SK-N-SH (cell line): Measurements from ENCODE around the gene CHPF2. TPM values are rescaled to one million over a fixed set of nuclear protein-coding genes. Genes with fewer than 3 reads are reported as not detected.

Experiments
- CTCF ChIA-PET: fragments of 300-600, 350-600 bp; formaldehyde crosslinking; extraction: SDS; loops from one replicate; lab custom pipeline; 2021; lab: Yijun Ruan, JAX
- POLR2A ChIA-PET: fragments of 350-600 bp; sonication (Branson Sonifier 250); formaldehyde crosslinking; extraction: SDS; loops from one replicate; lab custom pipeline; 2020; ENCODE audit warnings: antibody characterized with exemption, inconsistent platforms; lab: Yijun Ruan, JAX
- DNase-seq: peaks from one replicate; pipeline ENCODE4 v3.0.0; 2012
- H2AFZ ChIP-seq: fragments of 200-600 bp; sonication (generic); 2 replicates; pipeline ENCODE4 v1.8.1; 2016; ENCODE audit warnings: antibody characterized with exemption, mild to moderate bottlenecking, low read depth
- H3F3A ChIP-seq: fragments of 200-600 bp; sonication (generic); replicated peaks from 2 replicates; pipeline ENCODE3; 2016; ENCODE audit warnings: antibody characterized with exemption, mild to moderate bottlenecking; ENCODE audit not compliant: insufficient read depth
- H3K27ac ChIP-seq, 2 experiments: fragments of 200-500 bp in 1 of 2; fragments of 200-600 bp in 1 of 2; sonication (Bioruptor generic) in 1 of 2; sonication (generic), shearing (Covaris generic) in 1 of 2; 2 replicates each; pipeline versions ENCODE4 v1.5.1 to v1.6.1; 2014 to 2016; ENCODE audit warnings: low read depth in 2 of 2, inconsistent platforms in 1 of 2, low read length in 1 of 2, mild to moderate bottlenecking in 1 of 2, mixed read lengths in 1 of 2
- H3K27me3 ChIP-seq: fragments of 200-600 bp; sonication (generic), shearing (Covaris generic); 2 replicates; pipeline ENCODE4 v1.6.1; 2016; ENCODE audit warnings: mixed run types; ENCODE audit not compliant: insufficient read depth
- H3K36me3 ChIP-seq, 2 experiments: fragments of 200-500 bp in 1 of 2; fragments of 200-600 bp in 1 of 2; sonication (Bioruptor generic) in 1 of 2; sonication (generic) in 1 of 2; replicated peaks in 1 of 2; 2 replicates each; pipeline versions ENCODE3 to v1.5.1; 2014 to 2016; ENCODE audit warnings: low read length in 1 of 2, mild to moderate bottlenecking in 1 of 2; ENCODE audit not compliant: insufficient read depth in 2 of 2, control insufficient read depth in 1 of 2
- H3K4me1 ChIP-seq, 2 experiments: fragments of 200-500 bp in 1 of 2; fragments of 200-600 bp in 1 of 2; sonication (Bioruptor generic) in 1 of 2; sonication (generic), shearing (Covaris generic) in 1 of 2; 2 replicates each; pipeline versions ENCODE4 v1.5.1 to v1.6.1; 2014 to 2016; ENCODE audit warnings: low read depth in 1 of 2, low read length in 1 of 2, mixed run types in 1 of 2; ENCODE audit not compliant: insufficient read depth in 2 of 2, control insufficient read depth in 1 of 2
- H3K4me2 ChIP-seq: fragments of 200-600 bp; sonication (generic), shearing (Covaris generic); 2 replicates; pipeline ENCODE4 v1.6.1; 2017; ENCODE audit warnings: mixed run types
- H3K4me3 ChIP-seq, 2 experiments: fragments of 200-500 bp in 1 of 2; fragments of 200-600 bp in 1 of 2; sonication (Bioruptor generic) in 1 of 2; sonication (generic), shearing (Covaris generic) in 1 of 2; 2 replicates each; pipeline versions ENCODE4 v1.5.1 to v1.8.1; 2014 to 2016; ENCODE audit warnings: low read depth in 2 of 2, inconsistent platforms in 1 of 2, low read length in 1 of 2, mild to moderate bottlenecking in 1 of 2, mixed read lengths in 1 of 2, moderate library complexity in 1 of 2
- H3K79me2 ChIP-seq: fragments of 200-600 bp; sonication (generic); 2 replicates; pipeline ENCODE4 v1.8.1; 2017; ENCODE audit warnings: mild to moderate bottlenecking; ENCODE audit not compliant: insufficient read depth
- H3K9ac ChIP-seq: fragments of 200-600 bp; sonication (generic); 2 replicates; pipeline ENCODE4 v1.6.1; 2017; ENCODE audit warnings: mixed run types
- H3K9me2 ChIP-seq: fragments of 200-600 bp; sonication (generic); 2 replicates; pipeline ENCODE4 v1.6.1; 2017; ENCODE audit warnings: mixed run types
- H3K9me3 ChIP-seq: fragments of 200-600 bp; sonication (generic); 2 replicates; pipeline ENCODE4 v1.6.1; 2017; ENCODE audit warnings: mixed run types, mild to moderate bottlenecking, moderate library complexity
- H4K20me1 ChIP-seq: fragments of 200-600 bp; sonication (generic); 2 replicates; pipeline ENCODE4 v1.6.1; 2017; ENCODE audit warnings: mild to moderate bottlenecking, mixed run types; ENCODE audit not compliant: insufficient read depth
- CHD2 ChIP-seq: fragments of 150-350 bp; IDR thresholded peaks from 2 replicates; pipeline ENCODE4 v1.6.1; 2018; ENCODE audit warnings: low read length; ENCODE audit not compliant: partially characterized antibody
- ELF1 ChIP-seq: IDR thresholded peaks from 2 replicates; pipeline ENCODE4 v1.4.0; 2012
- EP300 ChIP-seq, 2 experiments: IDR thresholded peaks; 2 replicates each; pipeline versions ENCODE4 v1.4.0 to v1.6.1; 2012; ENCODE audit warnings: borderline replicate concordance in 1 of 2, low read depth in 1 of 2, low read length in 1 of 2
- FOSL2 ChIP-seq: IDR thresholded peaks from 2 replicates; pipeline ENCODE4 v1.4.0; 2012; ENCODE audit warnings: low read depth, mild to moderate bottlenecking, moderate library complexity, borderline replicate concordance
- FOXJ3 ChIP-seq: sonication (generic); formaldehyde crosslinking; IDR thresholded peaks from 2 replicates; pipeline ENCODE4 v1.5.1; 2020; ENCODE audit warnings: mild to moderate bottlenecking, missing genetic modification reagents
- GABPA ChIP-seq: IDR thresholded peaks from 2 replicates; pipeline ENCODE4 v1.4.0; 2012; ENCODE audit warnings: low read depth, mild to moderate bottlenecking
- NFIC ChIP-seq: IDR thresholded peaks from 2 replicates; pipeline ENCODE4 v1.4.0; 2012; ENCODE audit warnings: borderline replicate concordance
- NRF1 ChIP-seq: IDR thresholded peaks from 2 replicates; pipeline ENCODE4 v1.6.1; 2012; ENCODE audit warnings: low read depth, mild to moderate bottlenecking, low read length
- PBX3 ChIP-seq: IDR thresholded peaks from 2 replicates; pipeline ENCODE4; 2012
- POLR2AphosphoS5 ChIP-seq: IDR thresholded peaks from 2 replicates; pipeline ENCODE4 v1.6.1; 2012; ENCODE audit warnings: low read depth, low read length
- RCOR1 ChIP-seq: fragments of 150-350 bp; IDR thresholded peaks from 2 replicates; pipeline ENCODE4 v1.6.1; 2017; ENCODE audit warnings: antibody characterized with exemption, low read length
- SIN3A ChIP-seq: IDR thresholded peaks from 2 replicates; pipeline ENCODE4 v1.6.1; 2012; ENCODE audit warnings: low read depth, mild to moderate bottlenecking, low read length, moderate library complexity, borderline replicate concordance
- SMC3 ChIP-seq: IDR thresholded peaks from 2 replicates; pipeline ENCODE4 v1.6.1; 2012; ENCODE audit warnings: low read depth, low read length, improper control_type of control experiment
- TCF12 ChIP-seq: IDR thresholded peaks from 2 replicates; pipeline ENCODE4 v1.4.0; 2012
- TEAD4 ChIP-seq: IDR thresholded peaks from 2 replicates; pipeline ENCODE4 v1.4.0; 2012; ENCODE audit warnings: mild to moderate bottlenecking, borderline replicate concordance; ENCODE audit not compliant: insufficient read depth
- YY1 ChIP-seq: IDR thresholded peaks from 2 replicates; pipeline ENCODE4 v1.4.0; 2012; ENCODE audit warnings: low read depth, mild to moderate bottlenecking
- ZBTB33 ChIP-seq: IDR thresholded peaks from 2 replicates; pipeline ENCODE4 v1.4.0; 2012; ENCODE audit warnings: low read depth, borderline replicate concordance
- WGBS: methylation state at CpG from one replicate; pipeline ENCODE4 v1.1.6; 2017; ENCODE audit warnings: low lambda C conversion rate; 5-methylcytosine and 5-hydroxymethylcytosine counted together
- polyA plus RNA-seq, 3 experiments: library from polyadenylated mRNA; depleted of rRNA; stranded (reverse); fragments of >200 nt; gene quantifications; 2 replicates each; pipeline ENCODE4 v1.2.3, GENCODE V29; 2012
- TF ChIP-seq, protein P1 (sequence below): fragments of 150-350 bp; IDR thresholded peaks from 2 replicates; pipeline ENCODE4 v1.6.1; 2017; ENCODE audit warnings: antibody characterized with exemption, low read length, low read depth, borderline replicate concordance
- TF ChIP-seq, protein P2 (sequence below): fragments of 150-350 bp; IDR thresholded peaks from 2 replicates; pipeline ENCODE4 v1.6.1; 2016; ENCODE audit warnings: mild to moderate bottlenecking, low read depth, low read length

The CHPF2 gene
- polyA plus RNA-seq, 1 of the 3 experiments (the other 2 are of a cell fraction), result 68.6 TPM

DNA sequence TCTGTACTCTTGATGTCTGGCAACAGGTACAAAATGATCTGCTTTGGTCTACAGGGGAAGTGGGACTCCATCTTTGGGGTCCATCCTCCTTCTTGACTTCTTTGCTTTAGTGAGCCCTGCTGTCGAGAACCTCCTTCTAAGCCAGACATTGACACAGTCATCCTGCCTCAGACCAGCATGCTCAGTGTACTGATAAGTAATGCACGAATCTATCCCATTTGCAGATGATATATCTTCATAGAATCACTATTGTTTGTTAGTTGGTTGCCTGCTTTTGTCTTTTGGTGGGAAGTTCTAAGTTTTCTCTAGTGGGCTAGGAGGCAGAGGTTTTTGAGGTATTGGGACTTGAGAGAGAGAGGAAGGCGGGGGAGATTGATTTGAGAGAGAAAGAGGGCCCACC lies 30.9 kb upstream of the CHPF2 start:
- CTCF ChIA-PET, result no interaction called here
- Histone ChIP-seq H3K4me3 (no peak overlapping the region), H3K9ac (no peak overlapping the region), H3K79me2 (no peaks in the 10 kb centered on the region), H2AFZ (no peak overlapping the region), H3K9me2 (no peaks in the 10 kb centered on the region), H3K4me1 (no peaks in the 10 kb centered on the region), H3K27ac (no peak overlapping the region), H3K27me3 (peaks cover 76% of the 10 kb centered on the region), H3K36me3 (no peaks in the 10 kb centered on the region), H3F3A (no peaks in the 10 kb centered on the region), H3K9me3 (no peaks in the 10 kb centered on the region), H3K4me2 (no peak overlapping the region), H4K20me1 (no peaks in the 10 kb centered on the region)
- DNase-seq, result no peak
- POLR2A ChIA-PET, result no interaction called here
- WGBS, result 21% methylated on average over 3 of the region's 3 CpGs
- no peak for TF ChIP-seq YY1
- TF ChIP-seq TCF12, result no peak
- TF ChIP-seq ELF1, result no peak
- no peak for TF ChIP-seq EP300 (IDR thresholded peaks at IDR 0.05; ENCODE audit: borderline replicate concordance in 1 of 2, low read depth in 1 of 2, low read length in 1 of 2)
- TF ChIP-seq SMC3, result no peak
- no peak for TF ChIP-seq ZBTB33
- TF ChIP-seq, protein P1, sequence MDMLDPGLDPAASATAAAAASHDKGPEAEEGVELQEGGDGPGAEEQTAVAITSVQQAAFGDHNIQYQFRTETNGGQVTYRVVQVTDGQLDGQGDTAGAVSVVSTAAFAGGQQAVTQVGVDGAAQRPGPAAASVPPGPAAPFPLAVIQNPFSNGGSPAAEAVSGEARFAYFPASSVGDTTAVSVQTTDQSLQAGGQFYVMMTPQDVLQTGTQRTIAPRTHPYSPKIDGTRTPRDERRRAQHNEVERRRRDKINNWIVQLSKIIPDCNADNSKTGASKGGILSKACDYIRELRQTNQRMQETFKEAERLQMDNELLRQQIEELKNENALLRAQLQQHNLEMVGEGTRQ, result no peak
- no peak for TF ChIP-seq FOSL2
- TF ChIP-seq NFIC, result no peak
- TF ChIP-seq CHD2, result no peak
- no peak for TF ChIP-seq FOXJ3
- no peak for TF ChIP-seq TEAD4
- no peak for TF ChIP-seq POLR2AphosphoS5
- TF ChIP-seq RCOR1, result no peak
- TF ChIP-seq SIN3A, result no peak
- no peak for TF ChIP-seq GABPA
- TF ChIP-seq NRF1, result no peak
- no peak for TF ChIP-seq PBX3
- TF ChIP-seq, protein P2, sequence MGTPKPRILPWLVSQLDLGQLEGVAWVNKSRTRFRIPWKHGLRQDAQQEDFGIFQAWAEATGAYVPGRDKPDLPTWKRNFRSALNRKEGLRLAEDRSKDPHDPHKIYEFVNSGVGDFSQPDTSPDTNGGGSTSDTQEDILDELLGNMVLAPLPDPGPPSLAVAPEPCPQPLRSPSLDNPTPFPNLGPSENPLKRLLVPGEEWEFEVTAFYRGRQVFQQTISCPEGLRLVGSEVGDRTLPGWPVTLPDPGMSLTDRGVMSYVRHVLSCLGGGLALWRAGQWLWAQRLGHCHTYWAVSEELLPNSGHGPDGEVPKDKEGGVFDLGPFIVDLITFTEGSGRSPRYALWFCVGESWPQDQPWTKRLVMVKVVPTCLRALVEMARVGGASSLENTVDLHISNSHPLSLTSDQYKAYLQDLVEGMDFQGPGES, result no peak
